Measurements from ENCODE around the gene NTRK2.

Gene NTRK2

GRCh38 chr9:84669288-84670137, at the start of gene NTRK2:
NTRK2 (plus strand) TSS chr9:84669729; CDS start chr9:84670749, 1,020 bp downstream.
- in situ Hi-C loops (cut with MboI; ENCODE audit: low pct_unique_long_range_greater_than_20kb, low sequenced_read_pairs), result no loop called here
- no peak for DNase-seq

GRCh38 chr9:84620338-84620737, 49.2 kb upstream of the NTRK2 start:
- in situ Hi-C loops (cut with MboI; ENCODE audit: low pct_unique_long_range_greater_than_20kb, low sequenced_read_pairs), result no loop called here
- no peak for DNase-seq

GRCh38 chr9:84621811-84622210, 47.7 kb upstream of the NTRK2 start:
- in situ Hi-C loops (cut with MboI; ENCODE audit: low pct_unique_long_range_greater_than_20kb, low sequenced_read_pairs), result no loop called here
- no peak for DNase-seq

DNA sequence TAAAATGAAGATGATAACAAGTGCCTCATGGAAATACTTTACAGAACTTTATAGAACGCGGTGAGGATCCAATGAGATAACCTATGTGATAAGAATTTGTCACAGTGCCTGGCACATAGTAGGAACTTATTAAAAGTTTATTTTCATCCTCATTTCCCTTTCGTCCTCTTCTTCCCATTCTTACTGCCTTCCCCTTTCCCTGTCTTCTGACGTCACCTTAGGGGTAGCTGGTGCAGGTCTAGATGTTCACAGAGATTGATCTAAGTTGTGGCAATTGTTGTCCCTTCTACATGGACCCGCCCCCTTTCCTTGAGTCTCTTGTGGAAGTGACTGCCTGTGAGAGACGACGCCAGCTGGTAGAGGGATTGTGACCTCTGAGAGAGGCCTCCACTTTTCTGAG, 46.5 kb upstream of the NTRK2 start:
- DNase-seq, result no peak
- in situ Hi-C loops (cut with MboI; ENCODE audit: low pct_unique_long_range_greater_than_20kb, low sequenced_read_pairs), result no loop called here

- in situ Hi-C loops (cut with MboI; ENCODE audit: low pct_unique_long_range_greater_than_20kb, low sequenced_read_pairs), result no loop called here
- DNase-seq, result no peak
Measured at GRCh38 chr9:84636436-84636835, 33.1 kb upstream of the NTRK2 start.

- DNase-seq, result no peak
- in situ Hi-C loops (cut with MboI; ENCODE audit: low pct_unique_long_range_greater_than_20kb, low sequenced_read_pairs), result no loop called here
Measured at GRCh38 chr9:84642553-84643141, 26.9 kb upstream of the NTRK2 start.

GRCh38 chr9:84647699-84648098, 21.8 kb upstream of the NTRK2 start:
- in situ Hi-C loops (cut with MboI; ENCODE audit: low pct_unique_long_range_greater_than_20kb, low sequenced_read_pairs), result no loop called here
- DNase-seq, result no peak

DNA sequence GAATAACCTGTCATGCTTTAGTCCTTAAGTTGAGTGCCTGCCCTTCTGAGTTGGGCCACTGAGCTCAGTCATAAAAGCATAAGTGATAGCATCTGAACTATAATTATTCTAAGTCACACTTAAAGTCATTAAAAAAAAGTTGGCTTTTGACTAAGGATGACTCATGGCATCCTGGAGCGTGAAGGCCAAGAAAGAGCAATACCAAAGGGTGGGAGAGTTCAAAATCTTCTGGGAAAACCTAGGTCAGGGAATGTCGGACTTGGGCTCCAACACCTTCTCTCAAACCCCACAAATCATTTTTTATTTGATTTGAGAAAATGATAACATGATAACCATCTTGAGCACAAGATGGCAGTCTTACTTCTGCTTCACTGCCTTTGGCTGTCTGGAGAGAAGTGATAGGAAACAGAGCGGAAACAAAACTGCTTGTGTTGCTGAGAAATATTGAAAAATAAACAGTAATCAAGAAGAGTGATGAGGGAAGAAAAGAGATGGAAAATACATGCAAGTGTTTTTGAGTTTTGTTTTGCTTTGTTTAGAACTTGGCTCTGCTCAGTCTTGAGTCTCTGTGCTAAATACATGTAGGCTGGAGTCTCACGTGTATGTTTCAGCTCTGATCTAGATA, 16.9 kb upstream of the NTRK2 start:
- in situ Hi-C loops (cut with MboI; ENCODE audit: low pct_unique_long_range_greater_than_20kb, low sequenced_read_pairs), result no loop called here
- peak; percentile 12 for DNase-seq

- DNase-seq, result no peak
- in situ Hi-C loops (cut with MboI; ENCODE audit: low pct_unique_long_range_greater_than_20kb, low sequenced_read_pairs), result no loop called here
Measured at GRCh38 chr9:84655447-84655846, 14.1 kb upstream of the NTRK2 start.

DNA sequence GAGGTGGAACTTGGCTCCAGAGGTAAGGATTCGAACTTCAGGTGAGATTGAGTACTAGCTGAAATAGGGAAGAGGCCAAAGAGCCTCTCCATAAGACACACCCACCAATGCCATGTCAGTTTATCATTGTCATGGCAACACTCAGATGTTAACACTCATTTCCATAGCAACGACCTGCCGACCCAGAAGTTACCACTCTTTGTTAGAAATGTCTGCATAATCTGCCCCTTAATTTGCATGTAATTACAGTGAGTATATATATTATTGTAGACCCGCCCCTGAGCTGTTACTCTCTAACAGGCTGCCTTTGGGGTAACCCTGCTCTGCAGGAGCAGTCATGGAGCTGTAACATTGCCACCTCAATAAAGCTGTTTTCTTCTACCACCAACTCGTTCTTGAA, 10.2 kb upstream of the NTRK2 start:
- in situ Hi-C loops (cut with MboI; ENCODE audit: low pct_unique_long_range_greater_than_20kb, low sequenced_read_pairs), result no loop called here
- no peak for DNase-seq

GRCh38 chr9:84659773-84660172, 9.8 kb upstream of the NTRK2 start:
- no peak for DNase-seq
- in situ Hi-C loops (cut with MboI; ENCODE audit: low pct_unique_long_range_greater_than_20kb, low sequenced_read_pairs), result no loop called here

DNA sequence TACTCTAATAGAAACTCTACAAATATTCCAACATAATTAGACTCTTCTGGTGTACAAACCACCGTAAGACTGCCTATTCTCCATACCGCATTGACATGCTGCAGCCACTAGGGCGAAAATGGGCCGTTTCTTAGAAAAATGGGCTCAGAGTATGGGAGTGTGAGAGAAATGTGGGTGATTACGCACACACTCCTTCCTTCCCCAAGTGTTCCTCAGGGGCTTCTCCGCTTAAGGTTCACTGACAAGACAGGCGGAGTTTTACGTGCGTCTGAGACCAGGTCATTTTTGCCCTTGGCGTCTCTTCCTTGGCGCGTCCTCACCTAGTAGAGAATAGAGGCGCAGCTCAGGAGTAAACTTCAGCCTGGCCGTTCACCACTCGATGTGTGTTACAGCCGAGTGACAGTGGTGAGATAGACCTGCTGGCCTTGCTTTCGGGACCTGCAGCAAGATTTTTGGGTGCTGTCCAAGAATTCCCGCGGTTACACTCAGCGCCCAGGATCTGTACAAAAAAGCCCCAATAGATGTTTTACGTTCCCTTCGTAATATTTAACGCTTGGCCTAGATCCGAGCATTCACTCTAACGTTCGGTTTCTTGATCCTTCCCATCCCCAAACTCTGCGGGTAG, 1.8 kb upstream of the NTRK2 start:
- in situ Hi-C loops (cut with MboI; ENCODE audit: low pct_unique_long_range_greater_than_20kb, low sequenced_read_pairs), result no loop called here
- no peak for DNase-seq

DNA sequence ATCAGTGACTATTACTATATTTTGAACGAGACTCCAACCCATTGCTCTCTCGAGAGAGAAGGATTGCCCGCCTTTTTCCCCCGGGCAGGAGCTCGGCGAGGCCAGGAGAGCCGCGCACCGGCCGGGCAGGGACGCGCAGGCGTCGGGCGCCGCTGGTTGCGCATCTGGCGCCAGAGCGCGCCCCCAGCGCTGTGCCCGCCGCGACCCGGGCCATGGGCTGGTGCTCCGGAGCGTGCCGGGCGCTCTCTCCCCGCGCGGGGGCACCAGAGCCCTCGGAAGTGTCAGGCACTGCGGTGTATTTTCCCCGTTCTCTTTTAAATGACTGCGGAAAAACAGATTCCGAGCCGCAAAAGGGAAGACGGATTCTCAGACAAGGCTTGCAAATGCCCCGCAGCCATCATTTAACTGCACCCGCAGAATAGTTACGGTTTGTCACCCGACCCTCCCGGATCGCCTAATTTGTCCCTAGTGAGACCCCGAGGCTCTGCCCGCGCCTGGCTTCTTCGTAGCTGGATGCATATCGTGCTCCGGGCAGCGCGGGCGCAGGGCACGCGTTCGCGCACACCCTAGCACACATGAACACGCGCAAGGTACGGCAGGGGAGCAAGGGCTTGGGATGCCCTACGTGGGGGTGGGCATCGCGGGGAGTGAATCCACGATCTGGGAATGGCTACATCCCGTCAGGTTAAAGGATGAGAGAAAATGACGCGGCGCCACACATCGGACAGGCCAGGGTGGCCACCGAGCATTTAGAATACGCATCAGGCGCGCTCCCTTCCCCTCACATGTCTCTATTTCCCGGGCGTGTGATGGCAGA, 1.1 kb upstream of the NTRK2 start:
- in situ Hi-C loops (cut with MboI; ENCODE audit: low pct_unique_long_range_greater_than_20kb, low sequenced_read_pairs), result no loop called here
- DNase-seq, result peak; percentile 58

DNA sequence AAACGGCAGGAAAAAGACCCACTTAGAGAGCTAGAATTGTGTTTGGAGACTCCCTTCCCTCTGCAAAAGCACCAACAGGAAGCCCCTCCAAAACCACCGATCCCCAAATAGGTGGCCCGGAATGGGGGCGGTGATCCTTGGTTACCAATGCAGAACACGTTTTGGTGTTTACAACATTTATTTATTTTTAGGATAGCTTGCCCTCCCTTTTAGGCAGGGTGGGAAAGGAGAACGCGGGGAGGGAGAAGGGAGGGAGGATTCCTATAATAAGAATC, 579 bp upstream of the NTRK2 start:
- in situ Hi-C loops (cut with MboI; ENCODE audit: low pct_unique_long_range_greater_than_20kb, low sequenced_read_pairs), result no loop called here
- DNase-seq, result no peak

DNA sequence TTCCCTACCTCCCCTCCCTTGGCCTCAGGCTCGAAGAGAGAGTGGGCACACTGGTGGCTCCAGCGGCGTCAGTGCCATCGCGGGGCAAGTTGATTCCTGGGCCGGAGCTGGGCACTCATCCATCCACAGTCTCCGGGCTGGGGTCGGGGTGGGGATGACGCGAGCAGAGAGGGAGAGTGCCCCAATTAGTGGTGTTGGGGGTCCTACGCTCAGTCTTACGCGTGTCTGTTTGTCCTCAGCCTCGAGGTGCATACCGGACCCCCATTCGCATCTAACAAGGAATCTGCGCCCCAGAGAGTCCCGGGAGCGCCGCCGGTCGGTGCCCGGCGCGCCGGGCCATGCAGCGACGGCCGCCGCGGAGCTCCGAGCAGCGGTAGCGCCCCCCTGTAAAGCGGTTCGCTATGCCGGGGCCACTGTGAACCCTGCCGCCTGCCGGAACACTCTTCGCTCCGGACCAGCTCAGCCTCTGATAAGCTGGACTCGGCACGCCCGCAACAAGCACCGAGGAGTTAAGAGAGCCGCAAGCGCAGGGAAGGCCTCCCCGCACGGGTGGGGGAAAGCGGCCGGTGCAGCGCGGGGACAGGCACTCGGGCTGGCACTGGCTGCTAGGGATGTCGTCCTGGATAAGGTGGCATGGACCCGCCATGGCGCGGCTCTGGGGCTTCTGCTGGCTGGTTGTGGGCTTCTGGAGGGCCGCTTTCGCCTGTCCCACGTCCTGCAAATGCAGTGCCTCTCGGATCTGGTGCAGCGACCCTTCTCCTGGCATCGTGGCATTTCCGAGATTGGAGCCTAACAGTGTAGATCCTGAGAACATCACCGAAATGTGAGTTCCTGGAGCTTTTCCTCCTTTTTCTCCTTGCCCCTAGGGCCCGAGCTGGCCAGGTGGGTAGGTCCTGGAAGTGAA, 861 bp downstream of the NTRK2 start:
- DNase-seq, result no peak
- in situ Hi-C loops (cut with MboI; ENCODE audit: low pct_unique_long_range_greater_than_20kb, low sequenced_read_pairs), result no loop called here

DNA sequence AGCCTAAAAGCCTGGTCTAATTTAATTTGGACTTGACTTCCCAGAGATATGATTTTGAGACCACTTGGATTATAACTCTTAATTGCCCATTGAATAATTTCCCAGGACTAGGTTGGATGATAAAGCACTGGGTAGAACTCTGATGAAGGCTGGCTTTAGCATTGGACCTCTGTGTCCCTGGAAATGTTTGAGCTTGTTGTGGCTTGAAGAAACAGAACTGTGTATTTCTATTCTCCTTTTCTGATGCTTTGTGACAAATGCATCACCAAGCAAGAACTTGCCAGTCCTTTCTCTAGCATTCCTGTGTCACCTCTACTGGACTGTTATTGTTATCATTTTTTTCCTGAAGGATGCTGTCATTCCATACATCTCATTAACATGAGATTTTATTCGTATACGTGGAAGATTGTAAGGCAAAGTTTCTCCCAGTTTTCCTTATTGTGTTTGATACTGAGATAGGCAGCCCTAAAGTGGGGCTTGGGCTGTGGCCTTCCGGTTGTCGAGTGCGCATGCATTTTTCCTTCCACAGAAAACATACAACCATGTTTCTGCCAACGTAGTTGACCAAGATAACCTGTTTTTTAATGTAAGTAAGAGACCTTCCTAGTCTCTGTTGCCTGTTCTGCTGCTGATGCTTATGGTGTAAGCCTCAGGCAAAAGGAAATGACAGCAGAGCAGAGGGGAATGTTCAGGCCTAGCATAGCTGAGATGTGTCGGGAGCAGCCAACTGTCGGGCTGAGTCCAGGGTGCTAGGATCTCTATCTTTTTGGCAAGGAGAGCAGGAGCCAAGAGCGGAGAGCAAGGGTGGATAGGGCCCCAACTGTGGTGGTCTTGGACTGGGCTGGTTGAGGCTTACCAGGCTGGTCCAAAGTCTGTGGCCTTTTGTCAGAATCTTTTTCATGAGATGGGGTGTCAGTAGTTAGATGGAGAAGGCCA, 2.3 kb downstream of the NTRK2 start:
- in situ Hi-C loops (cut with MboI; ENCODE audit: low pct_unique_long_range_greater_than_20kb, low sequenced_read_pairs), result no loop called here

DNA sequence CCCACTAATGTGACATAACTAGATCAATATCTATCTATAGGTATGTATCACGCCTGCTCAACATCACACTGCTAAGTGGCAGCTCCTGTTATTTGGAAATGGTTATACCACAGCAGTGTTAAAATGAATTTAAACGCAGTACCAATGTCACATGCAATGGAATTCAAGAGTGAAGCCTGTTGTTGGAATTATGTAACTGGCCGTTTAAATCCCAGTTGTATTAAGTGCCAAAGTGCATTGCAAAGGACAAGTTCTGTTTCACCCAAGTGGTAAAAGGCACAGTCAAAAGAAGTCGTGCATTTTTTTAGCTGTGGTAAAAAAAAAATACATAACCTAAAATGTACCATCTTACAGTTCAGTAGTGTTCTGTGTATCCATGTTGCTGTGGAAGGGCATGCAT, 4.3 kb downstream of the NTRK2 start:
- in situ Hi-C loops (cut with MboI; ENCODE audit: low pct_unique_long_range_greater_than_20kb, low sequenced_read_pairs), result no loop called here
- DNase-seq, result no peak

More for the DNA sequence above, 2.3 kb downstream of the NTRK2 start:
- DNase-seq, result no peak

Data from KBM-7 (cell line).